ENCODE results near the gene COMTD1. TPM values are rescaled to one million over a fixed set of nuclear protein-coding genes. Genes with fewer than 3 reads are reported as not detected.

Gene COMTD1
- total and polyA plus RNA-seq, 2 of the 13 experiments (the other 11 are each of a cell fraction or from before 2014, with no cell fraction given), result 11.8 to 18.4 TPM

- no peak for TF ChIP-seq ZNF512 (CRISPR knock-in tag; IDR thresholded peaks at IDR 0.05)
- TF ChIP-seq ZNF329 (CRISPR knock-in tag; IDR thresholded peaks at IDR 0.05; ENCODE audit: low read depth), result no peak
- no peak for TF ChIP-seq ZBTB49 (CRISPR knock-in tag; IDR thresholded peaks at IDR 0.05; ENCODE audit: borderline replicate concordance)
- no peak for TF ChIP-seq FOXK1 (CRISPR knock-in tag; IDR thresholded peaks at IDR 0.05; ENCODE audit: borderline replicate concordance, low read depth)
- no peak for TF ChIP-seq SKIL (CRISPR knock-in tag; IDR thresholded peaks at IDR 0.05; ENCODE audit: borderline replicate concordance)
- TF ChIP-seq ZNF609 (CRISPR knock-in tag; IDR thresholded peaks at IDR 0.05; ENCODE audit: borderline replicate concordance), result no peak
- no peak for TF ChIP-seq ZBTB33 (CRISPR knock-in tag; IDR thresholded peaks at IDR 0.05)
- TF ChIP-seq CENPT (CRISPR knock-in tag; IDR thresholded peaks at IDR 0.05; ENCODE audit: low read depth), result no peak
- TF ChIP-seq ZBTB10 (CRISPR knock-in tag; IDR thresholded peaks at IDR 0.05; ENCODE audit: borderline replicate concordance), result no peak
- no peak for TF ChIP-seq HOMEZ (CRISPR knock-in tag; IDR thresholded peaks at IDR 0.05; ENCODE audit: low read depth)
These were observed 5.1 kb downstream of the COMTD1 start (continued) for GRCh38 chr10:75230600-75231038.
